Measurements from ENCODE around the gene GJB4. TPM values are rescaled to one million over a fixed set of nuclear protein-coding genes. Genes with fewer than 3 reads are reported as not detected.
A peak's percentile ranks its signal among the peaks of the same experiment; 100 is the strongest.

GJB4 gene
- polyA plus RNA-seq, 3 donors, result not detected

GRCh38 chr1:34757386-34757785 is 2.2 kb upstream of the GJB4 start:
- no peaks in the 10 kb centered on the region for H3K27me3 ChIP-seq (ENCODE audit: control insufficient read depth in 2 of 2, insufficient read depth in 2 of 2, low read length in 2 of 2)
- H3K27me3 Mint-ChIP-seq (ENCODE audit: low read depth in 3 of 3), result peaks cover 1 to 6% (median 5%) of the 10 kb centered on the region in 3 donors
- H4K20me1 ChIP-seq (ENCODE audit: insufficient read depth, low read length), result no peaks in the 10 kb centered on the region
- no peak for TF ChIP-seq CTCF (IDR thresholded peaks at IDR 0.05)
- no peak overlapping the region for H3K27ac Mint-ChIP-seq
- no peak overlapping the region for H3K4me3 ChIP-seq (replicated peaks in 1 of 3; ENCODE audit: low read depth in 2 of 3, low read length in 3 of 3)
- H3K4me2 ChIP-seq (replicated peaks; ENCODE audit: extremely low read depth, low read length, poor library complexity, severe bottlenecking), result no peak overlapping the region
- no peak overlapping the region for H3K27ac ChIP-seq (ENCODE audit: low read depth in 1 of 2, low read length in 2 of 2)
- H3K9me3 Mint-ChIP-seq, result no peaks in the 10 kb centered on the region
- no peaks in the 10 kb centered on the region for H3K9me3 ChIP-seq (replicated peaks in 1 of 2; ENCODE audit: control insufficient read depth in 1 of 2, insufficient read depth in 1 of 2, low read length in 2 of 2)
- H3K79me2 ChIP-seq (ENCODE audit: insufficient read depth, low read length), result no peaks in the 10 kb centered on the region
- H3K9ac ChIP-seq (ENCODE audit: insufficient read depth, low read length, poor library complexity, severe bottlenecking), result no peak overlapping the region
- H3K36me3 Mint-ChIP-seq, result no peaks in the 10 kb centered on the region
- no peaks in the 10 kb centered on the region for H3K4me1 ChIP-seq (ENCODE audit: control insufficient read depth in 1 of 2, insufficient read depth in 2 of 2, low read length in 2 of 2)
- WGBS (ENCODE audit: insufficient coverage), result 96% methylated on average over 21 of the region's 21 CpGs
- H3K4me1 Mint-ChIP-seq, result no peaks in the 10 kb centered on the region
- intact Hi-C loops (cut with micrococcal nuclease), result no loop called here
- H3K4me3 Mint-ChIP-seq, result no peak overlapping the region
- H2AFZ ChIP-seq (ENCODE audit: insufficient read depth, low read depth, low read length, poor library complexity, severe bottlenecking), result no peak overlapping the region
- no peak for DNase-seq
- H3K36me3 ChIP-seq (replicated peaks in 1 of 2; ENCODE audit: control insufficient read depth in 1 of 2, insufficient read depth in 2 of 2, low read length in 2 of 2), result no peaks in the 10 kb centered on the region

- Histone ChIP-seq H3K4me3 (replicated peaks in 1 of 3; ENCODE audit: low read depth in 2 of 3, low read length in 3 of 3) (no peak overlapping the region), H4K20me1 (ENCODE audit: insufficient read depth, low read length) (no peaks in the 10 kb centered on the region), H3K79me2 (ENCODE audit: insufficient read depth, low read length) (no peaks in the 10 kb centered on the region), H3K36me3 (replicated peaks in 1 of 2; ENCODE audit: control insufficient read depth in 1 of 2, insufficient read depth in 2 of 2, low read length in 2 of 2) (no peaks in the 10 kb centered on the region), H3K9ac (ENCODE audit: insufficient read depth, low read length, poor library complexity, severe bottlenecking) (no peak overlapping the region), H3K27ac (ENCODE audit: low read depth in 1 of 2, low read length in 2 of 2) (no peak overlapping the region), H2AFZ (ENCODE audit: insufficient read depth, low read depth, low read length, poor library complexity, severe bottlenecking) (no peak overlapping the region), H3K27me3 (ENCODE audit: control insufficient read depth in 2 of 2, insufficient read depth in 2 of 2, low read length in 2 of 2) (no peaks in the 10 kb centered on the region), H3K4me1 (ENCODE audit: control insufficient read depth in 1 of 2, insufficient read depth in 2 of 2, low read length in 2 of 2) (no peaks in the 10 kb centered on the region), H3K4me2 (replicated peaks; ENCODE audit: extremely low read depth, low read length, poor library complexity, severe bottlenecking) (no peak overlapping the region), H3K9me3 (replicated peaks in 1 of 2; ENCODE audit: control insufficient read depth in 1 of 2, insufficient read depth in 1 of 2, low read length in 2 of 2) (no peaks in the 10 kb centered on the region)
- peaks cover 0 to 3% (median 0%) of the 10 kb centered on the region in 7 donors for H3K9me3 Mint-ChIP-seq
- no peaks in the 10 kb centered on the region for H3K4me1 Mint-ChIP-seq
- no peak overlapping the region for H3K27ac Mint-ChIP-seq
- H3K36me3 Mint-ChIP-seq, result no peaks in the 10 kb centered on the region
- H3K4me3 Mint-ChIP-seq, result peak overlapping the region in 1 of 2 donors; percentile 20
- no peak for TF ChIP-seq CTCF (IDR thresholded peaks at IDR 0.05)
- no peak for DNase-seq
- H3K27me3 Mint-ChIP-seq (ENCODE audit: low read depth in 3 of 3), result peaks cover 1 to 7% (median 3%) of the 10 kb centered on the region in 3 donors
- WGBS (ENCODE audit: insufficient coverage), result 92% methylated on average over 2 of the region's 4 CpGs
- intact Hi-C loops (cut with micrococcal nuclease), result no loop called here
Observed at GRCh38 chr1:34758751-34759150, 789 bp upstream of the GJB4 start.

All from CD14-positive monocyte (primary cell).